OCI-LY3 (cell line): Measurements from ENCODE around the gene ANKH.

ENCODE experiments used
- H2AFZ ChIP-seq: fragments of 200-600, 300-600 bp; shearing (Covaris generic); 2 replicates; pipeline ENCODE4 v1.6.0; 2014; ENCODE audit warnings: antibody characterized with exemption, low read depth, low read length
- H3K27ac ChIP-seq: fragments of 200-600, 300-600 bp; sonication (generic); 2 replicates; pipeline ENCODE4 v1.5.1; 2014; ENCODE audit warnings: mild to moderate bottlenecking, low read length, moderate library complexity, mixed read lengths
- H3K27me3 ChIP-seq: fragments of 200-600, 300-600 bp; sonication (generic); 2 replicates; pipeline ENCODE4 v1.6.1; 2014; ENCODE audit warnings: low read depth, low read length, mixed read lengths
- H3K36me3 ChIP-seq: fragments of 200-600, 300-600 bp; sonication (generic); replicated peaks from 2 replicates; pipeline ENCODE3; 2014; ENCODE audit warnings: low read depth, low read length, mixed read lengths
- H3K4me1 ChIP-seq: fragments of 300-600, 200-600 bp; sonication (generic); 2 replicates; pipeline ENCODE4 v1.6.1; 2014; ENCODE audit warnings: low read length, mixed read lengths
- H3K4me2 ChIP-seq: fragments of 200-600, 300-600 bp; sonication (generic); 2 replicates; pipeline ENCODE4 v1.6.1; 2014; ENCODE audit warnings: low read length, mixed read lengths
- H3K4me3 ChIP-seq: fragments of 300-600, 200-600 bp; sonication (generic); 2 replicates; pipeline ENCODE4 v1.5.1; 2014; ENCODE audit warnings: antibody characterized with exemption, mild to moderate bottlenecking, low read length, moderate library complexity
- H3K79me2 ChIP-seq: fragments of 300-600, 200-600 bp; shearing (Covaris generic); 2 replicates; pipeline ENCODE4 v1.6.1; 2014; ENCODE audit warnings: mild to moderate bottlenecking, low read length, mixed read lengths
- H3K9ac ChIP-seq: fragments of 300-600, 200-600 bp; shearing (Covaris generic); 2 replicates; pipeline ENCODE4 v1.6.0; 2014; ENCODE audit warnings: mild to moderate bottlenecking, low read length, moderate library complexity
- H3K9me3 ChIP-seq: fragments of 200-600, 300-600 bp; shearing (Covaris generic); 2 replicates; pipeline ENCODE4 v1.6.1; 2014; ENCODE audit warnings: low read length, mixed read lengths; ENCODE audit not compliant: insufficient read depth
- H4K20me1 ChIP-seq: fragments of 200-600, 300-600 bp; sonication (generic); 2 replicates; pipeline ENCODE4 v1.6.1; 2016; ENCODE audit warnings: low read length, mixed read lengths; ENCODE audit not compliant: insufficient read depth
- CTCF ChIP-seq: fragments of 200-600, 300-600 bp; sonication (generic); IDR thresholded peaks from 2 replicates; pipeline ENCODE4 v1.5.1; 2014; ENCODE audit warnings: antibody characterized with exemption, low read length, low read depth
- EZH2phosphoT487 ChIP-seq: fragments of 200-600 bp; shearing (Covaris generic); IDR thresholded peaks from 2 replicates; pipeline ENCODE4 v1.6.1; 2018; ENCODE audit warnings: antibody characterized with exemption, mixed run types, low read depth

The ANKH gene

GRCh38 chr5:14778792-14779070 is 92.8 kb downstream of the ANKH start:
- H3K27me3 ChIP-seq, result no peaks in the 10 kb centered on the region
- H4K20me1 ChIP-seq, result no peaks in the 10 kb centered on the region
- peaks cover 6% of the 10 kb centered on the region for H3K4me1 ChIP-seq
- H3K4me2 ChIP-seq, result no peak overlapping the region
- no peaks in the 10 kb centered on the region for H3K79me2 ChIP-seq
- H3K36me3 ChIP-seq, result no peaks in the 10 kb centered on the region
- no peak overlapping the region for H2AFZ ChIP-seq
- no peak overlapping the region for H3K27ac ChIP-seq
- no peaks in the 10 kb centered on the region for H3K9me3 ChIP-seq
- no peak overlapping the region for H3K4me3 ChIP-seq
- TF ChIP-seq EZH2phosphoT487, result no peak
- no peak for TF ChIP-seq CTCF
- H3K9ac ChIP-seq, result no peak overlapping the region

- TF ChIP-seq CTCF, result no peak
- TF ChIP-seq EZH2phosphoT487, result no peak
- no peaks in the 10 kb centered on the region for H3K79me2 ChIP-seq
- H3K4me3 ChIP-seq, result no peak overlapping the region
- H2AFZ ChIP-seq, result no peak overlapping the region
- no peaks in the 10 kb centered on the region for H3K36me3 ChIP-seq
- H3K27ac ChIP-seq, result no peak overlapping the region
- peaks cover under 1% of the 10 kb centered on the region; the same call in 1 of the 2 replicates for H3K4me1 ChIP-seq
- no peaks in the 10 kb centered on the region for H3K27me3 ChIP-seq
- H3K4me2 ChIP-seq, result no peak overlapping the region
- no peaks in the 10 kb centered on the region for H4K20me1 ChIP-seq
- no peaks in the 10 kb centered on the region for H3K9me3 ChIP-seq
- H3K9ac ChIP-seq, result no peak overlapping the region
Measured at GRCh38 chr5:14777932-14778791, 93.4 kb downstream of the ANKH start.

DNA sequence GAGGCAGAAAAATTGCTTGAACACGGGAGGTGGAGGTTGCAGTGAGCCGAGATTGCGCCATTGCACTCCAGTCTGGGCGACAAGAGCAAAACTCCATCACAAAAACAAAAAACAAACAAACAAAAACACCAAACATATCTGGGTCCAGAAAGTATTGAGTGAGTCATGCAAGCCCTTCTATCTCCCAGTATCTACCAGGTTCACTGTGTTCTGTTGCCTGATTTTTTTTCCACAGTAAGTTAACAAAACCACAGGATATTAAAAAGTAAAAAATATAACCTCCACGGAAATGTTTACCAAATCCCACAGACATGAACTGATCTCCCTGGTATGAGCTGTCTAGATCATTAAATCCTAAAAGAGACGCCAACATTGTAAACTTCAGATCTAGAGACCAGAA is 94.4 kb downstream of the ANKH start:
- Histone ChIP-seq H4K20me1 (no peaks in the 10 kb centered on the region), H3K36me3 (no peaks in the 10 kb centered on the region), H3K27ac (no peak overlapping the region), H3K79me2 (no peaks in the 10 kb centered on the region), H2AFZ (no peak overlapping the region), H3K4me3 (no peak overlapping the region), H3K9ac (no peak overlapping the region), H3K9me3 (no peaks in the 10 kb centered on the region), H3K4me2 (no peak overlapping the region), H3K27me3 (no peaks in the 10 kb centered on the region), H3K4me1 (no peaks in the 10 kb centered on the region)
- no peak for TF ChIP-seq CTCF
- no peak for TF ChIP-seq EZH2phosphoT487

- no peaks in the 10 kb centered on the region for H4K20me1 ChIP-seq
Measured at GRCh38 chr5:14776602-14777001, 95.0 kb downstream of the ANKH start.

More at GRCh38 chr5:14776602-14777001, 95.0 kb downstream of the ANKH start:
- H3K27me3 ChIP-seq, result no peaks in the 10 kb centered on the region
- no peak overlapping the region for H3K27ac ChIP-seq
- no peaks in the 10 kb centered on the region for H3K9me3 ChIP-seq
- TF ChIP-seq EZH2phosphoT487 (no peak), CTCF (no peak)
- no peak overlapping the region for H3K4me2 ChIP-seq
- H2AFZ ChIP-seq, result no peak overlapping the region
- H3K4me3 ChIP-seq, result no peak overlapping the region
- no peaks in the 10 kb centered on the region for H3K79me2 ChIP-seq
- no peaks in the 10 kb centered on the region for H3K4me1 ChIP-seq
- no peaks in the 10 kb centered on the region for H3K36me3 ChIP-seq
- H3K9ac ChIP-seq, result no peak overlapping the region
